SKM-1 treated with dmso at 0.1 percent for 144 hours (cell line): ENCODE data around the gene CCRL2.
A peak's percentile ranks its signal among the peaks of the same experiment; 100 is the strongest.

Experiments used
- DNase-seq: peaks from one replicate; lab custom pipeline; 2025; ENCODE audit not compliant: unreplicated experiment; lab: John Stamatoyannopoulos, UW

CCRL2 gene, protein sequence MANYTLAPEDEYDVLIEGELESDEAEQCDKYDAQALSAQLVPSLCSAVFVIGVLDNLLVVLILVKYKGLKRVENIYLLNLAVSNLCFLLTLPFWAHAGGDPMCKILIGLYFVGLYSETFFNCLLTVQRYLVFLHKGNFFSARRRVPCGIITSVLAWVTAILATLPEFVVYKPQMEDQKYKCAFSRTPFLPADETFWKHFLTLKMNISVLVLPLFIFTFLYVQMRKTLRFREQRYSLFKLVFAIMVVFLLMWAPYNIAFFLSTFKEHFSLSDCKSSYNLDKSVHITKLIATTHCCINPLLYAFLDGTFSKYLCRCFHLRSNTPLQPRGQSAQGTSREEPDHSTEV

DNA sequence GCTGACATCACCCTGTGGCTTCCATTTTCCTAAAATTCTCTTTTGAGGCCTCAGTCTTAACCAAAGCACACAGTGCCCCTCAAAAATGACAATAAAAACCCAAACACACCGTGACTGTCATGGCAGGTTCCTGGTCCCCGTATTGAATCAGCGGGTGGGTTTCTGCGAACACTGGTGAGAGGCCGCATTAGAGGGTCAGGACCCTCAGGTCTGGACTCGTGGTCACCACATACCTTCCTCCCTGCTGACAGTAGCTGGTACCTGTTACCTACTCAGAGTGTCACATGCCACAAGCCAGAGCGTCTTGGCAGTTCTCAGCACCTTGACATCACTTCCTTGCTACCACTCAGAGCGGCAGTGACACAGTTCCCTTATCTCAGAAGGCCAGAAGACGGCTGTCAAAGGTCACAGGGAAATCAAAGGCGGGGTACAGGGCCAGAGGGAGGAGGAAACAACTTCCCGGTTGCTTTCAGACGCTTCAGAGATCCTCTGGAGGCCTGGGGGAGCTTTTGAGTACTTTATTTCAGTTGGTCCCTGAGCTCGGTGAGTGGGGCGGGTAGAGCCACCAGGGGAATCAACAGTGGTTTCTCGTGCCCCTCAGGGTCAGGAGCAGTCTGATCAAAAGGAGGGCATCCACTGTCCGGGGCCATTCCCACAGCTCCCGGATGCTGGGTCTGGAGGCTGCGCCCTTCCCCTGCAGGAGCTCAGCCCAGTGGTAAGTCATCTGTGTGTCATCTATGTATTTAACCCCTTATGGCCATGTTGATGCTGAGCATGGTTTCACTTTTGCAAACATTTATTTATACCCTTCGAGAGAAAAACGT, at the start of gene CCRL2, which contains the start of gene CCR5AS:
CCRL2 (plus strand) TSS at position 472 of the 824 bp plus-strand sequence. CDS start 821 bp downstream, outside the sequence.
CCR5AS (minus strand) TSS at position 279 of the 824 bp plus-strand sequence.
- peak; percentile 43 for DNase-seq

DNA sequence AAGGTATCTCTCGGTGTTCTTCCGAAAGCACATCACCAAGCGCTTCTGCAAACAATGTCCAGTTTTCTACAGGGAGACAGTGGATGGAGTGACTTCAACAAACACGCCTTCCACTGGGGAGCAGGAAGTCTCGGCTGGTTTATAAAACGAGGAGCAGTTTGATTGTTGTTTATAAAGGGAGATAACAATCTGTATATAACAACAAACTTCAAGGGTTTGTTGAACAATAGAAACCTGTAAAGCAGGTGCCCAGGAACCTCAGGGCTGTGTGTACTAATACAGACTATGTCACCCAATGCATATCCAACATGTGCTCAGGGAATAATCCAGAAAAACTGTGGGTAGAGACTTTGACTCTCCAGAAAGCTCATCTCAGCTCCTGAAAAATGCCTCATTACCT, 48.6 kb upstream of the CCRL2 start:
- no peak for DNase-seq

DNA sequence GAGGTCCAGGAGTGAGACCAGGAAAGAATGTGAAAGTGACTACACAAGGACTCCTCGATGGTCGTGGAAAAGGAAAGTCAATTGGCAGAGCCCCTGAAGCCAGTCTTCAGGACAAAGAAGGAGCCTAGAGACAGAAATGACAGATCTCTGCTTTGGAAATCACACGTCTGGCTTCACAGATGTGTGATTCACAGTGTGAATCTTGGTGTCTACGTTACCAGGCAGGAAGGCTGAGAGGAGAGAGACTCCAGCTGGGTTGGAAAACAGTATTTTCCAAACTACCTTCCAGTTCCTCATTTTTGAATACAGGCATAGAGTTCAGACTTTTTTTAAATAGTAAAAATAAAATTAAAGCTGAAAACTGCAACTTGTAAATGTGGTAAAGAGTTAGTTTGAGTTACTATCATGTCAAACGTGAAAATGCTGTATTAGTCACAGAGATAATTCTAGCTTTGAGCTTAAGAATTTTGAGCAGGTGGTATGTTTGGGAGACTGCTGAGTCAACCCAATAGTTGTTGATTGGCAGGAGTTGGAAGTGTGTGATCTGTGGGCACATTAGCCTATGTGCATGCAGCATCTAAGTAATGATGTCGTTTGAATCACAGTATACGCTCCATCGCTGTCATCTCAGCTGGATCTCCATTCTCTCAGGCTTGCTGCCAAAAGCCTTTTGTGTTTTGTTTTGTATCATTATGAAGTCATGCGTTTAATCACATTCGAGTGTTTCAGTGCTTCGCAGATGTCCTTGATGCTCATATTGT, 47.1 kb upstream of the CCRL2 start:
- no peak for DNase-seq

DNA sequence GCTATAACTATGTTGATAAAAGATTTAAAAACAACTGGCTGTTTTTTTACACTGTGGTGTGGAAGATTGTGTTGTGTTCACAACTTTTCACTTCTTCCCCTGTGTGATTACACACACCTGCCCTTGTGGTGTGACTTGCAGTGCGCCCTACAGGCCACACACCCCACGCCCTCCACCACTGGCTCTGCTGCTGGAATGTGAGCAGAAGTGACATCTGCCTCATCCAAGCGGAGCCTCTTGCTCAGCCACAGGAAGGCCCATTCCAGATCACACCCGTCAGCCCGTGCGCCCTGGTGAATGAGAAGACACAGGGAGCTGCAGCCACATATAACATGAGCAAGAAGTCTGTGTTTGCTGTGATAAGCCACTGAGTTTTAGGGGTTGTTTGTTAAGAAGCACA, 46.2 kb upstream of the CCRL2 start:
- no peak for DNase-seq

DNA sequence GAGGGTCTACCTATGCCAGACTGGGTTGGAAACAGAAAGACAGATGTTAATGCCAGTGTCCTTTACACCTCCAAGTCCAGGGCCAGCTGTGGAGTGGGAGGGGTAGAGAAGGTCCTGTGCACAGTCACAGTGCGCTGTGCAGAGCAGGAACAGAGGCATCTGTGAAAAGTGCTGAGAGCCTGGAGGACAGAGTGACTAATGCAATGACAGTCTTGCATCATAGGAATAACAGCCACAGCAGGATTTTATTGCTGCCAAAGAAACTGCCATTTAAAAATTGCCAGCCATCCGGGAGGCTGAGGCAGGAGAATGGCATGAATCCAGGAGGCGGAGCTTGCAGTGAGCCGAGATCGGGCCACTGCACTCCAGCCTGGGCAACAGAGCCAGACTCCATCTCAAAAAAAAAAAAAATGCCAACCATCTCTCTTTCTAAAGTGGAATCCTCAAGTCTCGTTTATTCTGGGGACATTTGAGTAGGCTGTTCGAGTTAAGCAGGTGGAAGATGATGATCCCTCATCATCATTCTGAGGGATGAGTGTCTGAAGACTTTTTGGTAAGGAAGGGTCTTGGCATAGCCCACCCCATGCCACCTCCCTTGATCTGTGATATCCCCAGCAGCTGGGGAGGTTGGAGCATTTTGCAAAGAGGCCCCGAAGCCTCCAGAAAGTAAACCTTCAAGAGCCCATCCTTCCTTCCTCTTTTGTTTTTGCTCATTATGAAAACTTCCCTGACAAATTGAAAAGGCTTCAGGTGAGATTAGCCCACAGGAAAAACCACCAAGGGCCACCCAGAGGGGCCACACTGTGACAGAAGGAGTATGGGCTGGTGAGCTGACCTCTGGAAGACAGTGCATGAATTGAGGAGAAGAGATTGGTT, 45.4 kb upstream of the CCRL2 start:
- peak; percentile 79 for DNase-seq

DNA sequence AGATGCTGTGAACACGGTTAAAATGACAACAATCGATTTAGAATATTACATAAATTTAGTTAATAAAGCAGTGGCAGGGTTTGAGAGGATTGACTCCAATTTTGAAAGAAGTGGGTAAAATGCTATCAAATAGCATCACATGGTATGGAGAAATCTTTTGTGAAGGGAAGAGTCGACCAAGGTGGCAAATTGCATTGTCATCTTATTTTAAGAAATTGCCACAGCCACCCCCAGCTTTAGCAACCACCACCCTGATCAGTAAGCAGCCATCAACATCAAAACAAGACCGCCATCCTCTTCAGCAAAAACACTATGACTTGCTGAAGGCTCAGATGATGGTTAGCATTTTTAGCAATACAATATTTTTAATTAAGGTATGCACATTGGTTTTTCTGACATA, 42.0 kb upstream of the CCRL2 start:
- DNase-seq: no peak

DNA sequence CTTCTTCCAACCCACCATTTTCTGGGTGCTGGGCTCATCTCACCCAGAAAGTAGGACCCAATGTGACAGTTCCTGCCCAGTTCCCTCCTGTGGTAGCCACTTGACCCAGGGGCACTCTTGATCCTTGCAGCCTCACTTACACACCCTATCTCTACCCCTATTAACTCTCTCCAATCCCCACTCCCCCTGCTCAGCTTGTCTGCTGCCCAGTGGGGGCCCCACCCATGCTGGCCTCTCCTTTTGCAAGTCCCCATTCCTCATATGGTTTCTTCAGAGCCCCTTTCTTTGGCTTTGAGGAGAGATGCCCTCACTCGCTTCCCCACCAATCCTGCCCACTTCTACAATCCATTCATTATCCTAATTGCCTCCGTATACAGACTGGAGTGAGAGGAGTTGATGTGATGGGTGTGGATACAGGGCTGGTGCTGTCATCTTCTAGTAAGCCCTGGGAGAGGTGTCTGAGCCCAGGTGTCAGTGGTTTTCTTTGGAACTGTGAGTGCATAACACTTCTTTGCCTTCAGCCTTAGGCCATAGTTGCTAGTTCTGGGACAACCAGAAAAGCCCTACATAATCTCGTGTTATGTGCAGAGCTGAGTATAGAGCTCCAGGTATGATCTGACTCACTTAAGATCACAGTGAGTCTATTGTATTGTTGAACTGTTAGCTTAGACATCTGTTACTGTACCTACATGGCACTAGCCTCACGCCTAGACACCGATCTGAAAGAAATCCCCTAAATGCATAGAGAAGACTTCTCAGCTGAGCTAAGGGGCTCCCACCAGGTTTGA, 41.1 kb upstream of the CCRL2 start:
- no peak for DNase-seq

DNA sequence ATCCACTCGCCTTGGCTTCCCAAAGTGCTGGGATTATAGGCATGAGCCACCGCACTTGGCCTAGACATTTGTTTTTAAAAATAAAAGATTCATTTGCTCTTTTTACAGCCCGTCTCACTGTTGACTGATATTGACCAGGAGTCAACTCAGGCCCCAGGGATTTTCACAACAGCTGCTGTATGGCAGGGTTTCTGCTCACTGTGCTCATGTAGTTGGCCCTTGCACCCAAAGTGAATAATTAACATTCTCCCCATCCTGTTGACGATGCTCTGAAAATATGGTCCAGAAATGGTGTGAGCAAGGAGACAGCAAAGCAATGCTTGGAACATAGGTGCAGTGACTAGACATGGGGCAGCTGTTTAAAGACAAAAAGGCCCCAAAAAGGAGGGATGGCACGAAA, 39.2 kb upstream of the CCRL2 start:
- DNase-seq: no peak

DNA sequence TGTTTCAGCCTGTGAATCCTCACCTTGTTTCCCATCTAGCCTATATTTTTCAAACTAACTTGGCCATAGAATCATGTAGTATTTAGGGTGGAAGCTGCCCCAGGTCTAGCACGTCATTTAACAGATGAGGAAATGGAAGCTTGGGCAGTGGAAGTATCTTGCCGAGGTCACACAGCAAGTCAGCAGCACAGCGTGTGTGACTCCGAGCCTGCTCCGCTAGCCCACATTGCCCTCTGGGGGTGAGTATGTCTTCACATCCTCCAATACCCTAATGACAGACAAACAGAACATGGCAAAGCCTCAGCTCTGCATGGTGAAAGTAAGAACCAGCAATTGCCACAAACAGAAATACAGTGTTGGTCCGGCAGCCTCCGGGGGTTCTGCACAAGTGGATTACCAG, 38.5 kb upstream of the CCRL2 start:
- peak; percentile 91 for DNase-seq

DNA sequence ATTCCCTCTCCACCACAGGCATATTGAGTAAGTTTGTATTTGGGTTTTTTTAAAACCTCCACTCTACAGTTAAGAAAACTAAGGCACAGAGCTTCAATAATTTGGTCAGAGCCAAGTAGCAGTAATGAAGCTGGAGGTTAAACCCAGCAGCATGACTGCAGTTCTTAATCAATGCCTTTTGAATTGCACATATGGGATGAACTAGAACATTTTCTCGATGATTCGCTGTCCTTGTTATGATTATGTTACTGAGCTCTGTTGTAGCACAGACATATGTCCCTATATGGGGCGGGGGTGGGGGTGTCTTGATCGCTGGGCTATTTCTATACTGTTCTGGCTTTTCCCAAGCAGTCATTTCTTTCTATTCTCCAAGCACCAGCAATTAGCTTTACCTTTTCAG, 37.9 kb upstream of the CCRL2 start:
- DNase-seq: no peak

DNA sequence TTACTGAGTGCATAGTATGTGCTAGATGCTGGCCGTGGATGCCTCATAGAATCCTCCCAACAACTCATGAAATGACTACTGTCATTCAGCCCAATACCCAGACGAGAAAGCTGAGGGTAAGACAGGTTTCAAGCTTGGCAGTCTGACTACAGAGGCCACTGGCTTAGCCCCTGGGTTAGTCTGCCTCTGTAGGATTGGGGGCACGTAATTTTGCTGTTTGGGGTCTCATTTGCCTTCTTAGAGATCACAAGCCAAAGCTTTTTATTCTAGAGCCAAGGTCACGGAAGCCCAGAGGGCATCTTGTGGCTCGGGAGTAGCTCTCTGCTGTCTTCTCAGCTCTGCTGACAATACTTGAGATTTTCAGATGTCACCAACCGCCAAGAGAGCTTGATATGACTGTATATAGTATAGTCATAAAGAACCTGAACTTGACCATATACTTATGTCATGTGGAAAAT, 37.4 kb upstream of the CCRL2 start:
- DNase-seq: no peak

DNA sequence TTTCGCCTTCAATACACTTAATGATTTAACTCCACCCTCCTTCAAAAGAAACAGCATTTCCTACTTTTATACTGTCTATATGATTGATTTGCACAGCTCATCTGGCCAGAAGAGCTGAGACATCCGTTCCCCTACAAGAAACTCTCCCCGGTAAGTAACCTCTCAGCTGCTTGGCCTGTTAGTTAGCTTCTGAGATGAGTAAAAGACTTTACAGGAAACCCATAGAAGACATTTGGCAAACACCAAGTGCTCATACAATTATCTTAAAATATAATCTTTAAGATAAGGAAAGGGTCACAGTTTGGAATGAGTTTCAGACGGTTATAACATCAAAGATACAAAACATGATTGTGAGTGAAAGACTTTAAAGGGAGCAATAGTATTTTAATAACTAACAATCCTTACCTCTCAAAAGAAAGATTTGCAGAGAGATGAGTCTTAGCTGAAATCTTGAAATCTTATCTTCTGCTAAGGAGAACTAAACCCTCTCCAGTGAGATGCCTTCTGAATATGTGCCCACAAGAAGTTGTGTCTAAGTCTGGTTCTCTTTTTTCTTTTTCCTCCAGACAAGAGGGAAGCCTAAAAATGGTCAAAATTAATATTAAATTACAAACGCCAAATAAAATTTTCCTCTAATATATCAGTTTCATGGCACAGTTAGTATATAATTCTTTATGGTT, 36.1 kb upstream of the CCRL2 start, which contains the start of gene CCR5:
CCR5 (plus strand) TSS at position 108 of the 680 bp plus-strand sequence. CDS start 1,957 bp downstream, outside the sequence.
- DNase-seq: peak; percentile 10

DNA sequence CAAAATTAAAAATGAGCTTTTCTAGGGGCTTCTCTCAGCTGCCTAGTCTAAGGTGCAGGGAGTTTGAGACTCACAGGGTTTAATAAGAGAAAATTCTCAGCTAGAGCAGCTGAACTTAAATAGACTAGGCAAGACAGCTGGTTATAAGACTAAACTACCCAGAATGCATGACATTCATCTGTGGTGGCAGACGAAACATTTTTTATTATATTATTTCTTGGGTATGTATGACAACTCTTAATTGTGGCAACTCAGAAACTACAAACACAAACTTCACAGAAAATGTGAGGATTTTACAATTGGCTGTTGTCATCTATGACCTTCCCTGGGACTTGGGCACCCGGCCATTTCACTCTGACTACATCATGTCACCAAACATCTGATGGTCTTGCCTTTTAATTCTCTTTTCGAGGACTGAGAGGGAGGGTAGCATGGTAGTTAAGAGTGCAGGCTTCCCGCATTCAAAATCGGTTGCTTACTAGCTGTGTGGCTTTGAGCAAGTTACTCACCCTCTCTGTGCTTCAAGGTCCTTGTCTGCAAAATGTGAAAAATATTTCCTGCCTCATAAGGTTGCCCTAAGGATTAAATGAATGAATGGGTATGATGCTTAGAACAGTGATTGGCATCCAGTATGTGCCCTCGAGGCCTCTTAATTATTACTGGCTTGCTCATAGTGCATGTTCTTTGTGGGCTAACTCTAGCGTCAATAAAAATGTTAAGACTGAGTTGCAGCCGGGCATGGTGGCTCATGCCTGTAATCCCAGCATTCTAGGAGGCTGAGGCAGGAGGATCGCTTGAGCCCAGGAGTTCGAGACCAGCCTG, 35.3 kb upstream of the CCRL2 start:
- DNase-seq: no peak

DNA sequence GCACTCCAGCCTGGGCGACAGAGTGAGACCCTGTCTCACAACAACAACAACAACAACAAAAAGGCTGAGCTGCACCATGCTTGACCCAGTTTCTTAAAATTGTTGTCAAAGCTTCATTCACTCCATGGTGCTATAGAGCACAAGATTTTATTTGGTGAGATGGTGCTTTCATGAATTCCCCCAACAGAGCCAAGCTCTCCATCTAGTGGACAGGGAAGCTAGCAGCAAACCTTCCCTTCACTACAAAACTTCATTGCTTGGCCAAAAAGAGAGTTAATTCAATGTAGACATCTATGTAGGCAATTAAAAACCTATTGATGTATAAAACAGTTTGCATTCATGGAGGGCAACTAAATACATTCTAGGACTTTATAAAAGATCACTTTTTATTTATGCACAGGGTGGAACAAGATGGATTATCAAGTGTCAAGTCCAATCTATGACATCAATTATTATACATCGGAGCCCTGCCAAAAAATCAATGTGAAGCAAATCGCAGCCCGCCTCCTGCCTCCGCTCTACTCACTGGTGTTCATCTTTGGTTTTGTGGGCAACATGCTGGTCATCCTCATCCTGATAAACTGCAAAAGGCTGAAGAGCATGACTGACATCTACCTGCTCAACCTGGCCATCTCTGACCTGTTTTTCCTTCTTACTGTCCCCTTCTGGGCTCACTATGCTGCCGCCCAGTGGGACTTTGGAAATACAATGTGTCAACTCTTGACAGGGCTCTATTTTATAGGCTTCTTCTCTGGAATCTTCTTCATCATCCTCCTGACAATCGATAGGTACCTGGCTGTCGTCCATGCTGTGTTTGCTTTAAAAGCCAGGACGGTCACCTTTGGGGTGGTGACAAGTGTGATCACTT, 34.3 kb upstream of the CCRL2 start:
- DNase-seq: peak; percentile 53

DNA sequence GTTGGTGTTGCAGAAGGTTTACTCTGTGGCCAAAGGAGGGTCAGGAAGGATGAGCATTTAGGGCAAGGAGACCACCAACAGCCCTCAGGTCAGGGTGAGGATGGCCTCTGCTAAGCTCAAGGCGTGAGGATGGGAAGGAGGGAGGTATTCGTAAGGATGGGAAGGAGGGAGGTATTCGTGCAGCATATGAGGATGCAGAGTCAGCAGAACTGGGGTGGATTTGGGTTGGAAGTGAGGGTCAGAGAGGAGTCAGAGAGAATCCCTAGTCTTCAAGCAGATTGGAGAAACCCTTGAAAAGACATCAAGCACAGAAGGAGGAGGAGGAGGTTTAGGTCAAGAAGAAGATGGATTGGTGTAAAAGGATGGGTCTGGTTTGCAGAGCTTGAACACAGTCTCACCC, 32.3 kb upstream of the CCRL2 start:
- DNase-seq: no peak

DNA sequence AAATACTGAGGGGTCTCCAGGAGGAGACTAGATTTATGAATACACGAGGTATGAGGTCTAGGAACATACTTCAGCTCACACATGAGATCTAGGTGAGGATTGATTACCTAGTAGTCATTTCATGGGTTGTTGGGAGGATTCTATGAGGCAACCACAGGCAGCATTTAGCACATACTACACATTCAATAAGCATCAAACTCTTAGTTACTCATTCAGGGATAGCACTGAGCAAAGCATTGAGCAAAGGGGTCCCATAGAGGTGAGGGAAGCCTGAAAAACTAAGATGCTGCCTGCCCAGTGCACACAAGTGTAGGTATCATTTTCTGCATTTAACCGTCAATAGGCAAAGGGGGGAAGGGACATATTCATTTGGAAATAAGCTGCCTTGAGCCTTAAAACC, 31.8 kb upstream of the CCRL2 start:
- no peak for DNase-seq

DNA sequence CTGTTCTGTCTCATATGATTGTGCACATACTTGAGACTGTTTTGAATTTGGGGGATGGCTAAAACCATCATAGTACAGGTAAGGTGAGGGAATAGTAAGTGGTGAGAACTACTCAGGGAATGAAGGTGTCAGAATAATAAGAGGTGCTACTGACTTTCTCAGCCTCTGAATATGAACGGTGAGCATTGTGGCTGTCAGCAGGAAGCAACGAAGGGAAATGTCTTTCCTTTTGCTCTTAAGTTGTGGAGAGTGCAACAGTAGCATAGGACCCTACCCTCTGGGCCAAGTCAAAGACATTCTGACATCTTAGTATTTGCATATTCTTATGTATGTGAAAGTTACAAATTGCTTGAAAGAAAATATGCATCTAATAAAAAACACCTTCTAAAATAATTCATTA, 31.2 kb upstream of the CCRL2 start:
- DNase-seq: no peak
